BE2C (cell line): ENCODE data around the gene FAF1.
"Not testable (repeated sequence)": the region's sequence is repeated elsewhere in the genome, so short reads cannot be mapped to it uniquely, and the experiment has no call there.

Experiments
- DNase-seq: peaks from one replicate; pipeline ENCODE4 v3.0.0-alpha.2; 2020
- H3K27me3 ChIP-seq: fragments of 250-450 bp; sonication (Bioruptor Pico); 2 replicates; pipeline ENCODE4 v1.5.1; 2020; ENCODE audit warnings: mild to moderate bottlenecking
- H3K36me3 ChIP-seq: fragments of 250-450 bp; sonication (Bioruptor Pico); 2 replicates; pipeline ENCODE4 v1.5.1; 2020; ENCODE audit warnings: mild to moderate bottlenecking
- H3K4me1 ChIP-seq: fragments of 250-450 bp; sonication (Bioruptor Pico); 2 replicates; pipeline ENCODE4 v1.5.1; 2020
- H3K4me3 ChIP-seq: 2 replicates; pipeline ENCODE4 v1.5.1; 2011; ENCODE audit warnings: low read depth, low read length
- H3K9me3 ChIP-seq: fragments of 250-450 bp; sonication (Bioruptor Pico); 2 replicates; pipeline ENCODE4 v1.5.1; 2020
- TF ChIP-seq, protein P1 (sequence below): IDR thresholded peaks from 2 replicates; pipeline ENCODE4 v1.5.1; 2012; ENCODE audit warnings: mild to moderate bottlenecking, low read depth, low read length

FAF1 gene

DNA sequence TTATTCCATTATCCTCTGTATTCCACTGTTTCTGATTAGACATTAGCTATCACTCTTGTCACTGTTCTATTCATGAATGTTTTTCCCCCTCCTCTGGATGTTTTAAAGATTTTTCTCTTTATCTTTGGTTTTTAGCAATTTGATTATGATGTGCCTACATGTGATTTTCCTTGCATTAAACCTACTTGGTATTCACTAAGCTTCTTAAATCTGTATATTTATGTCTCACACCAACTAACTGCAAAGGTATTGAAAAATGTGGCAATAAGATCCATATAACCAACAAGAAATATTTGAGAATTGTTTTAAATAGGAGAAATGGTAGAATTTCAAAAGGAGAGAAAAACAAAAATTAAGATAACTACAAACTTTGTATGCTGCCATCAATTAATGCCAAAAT, 25.2 kb downstream of the FAF1 start:
- H3K9me3 ChIP-seq, result no peaks in the 10 kb centered on the region
- TF ChIP-seq, protein P1, sequence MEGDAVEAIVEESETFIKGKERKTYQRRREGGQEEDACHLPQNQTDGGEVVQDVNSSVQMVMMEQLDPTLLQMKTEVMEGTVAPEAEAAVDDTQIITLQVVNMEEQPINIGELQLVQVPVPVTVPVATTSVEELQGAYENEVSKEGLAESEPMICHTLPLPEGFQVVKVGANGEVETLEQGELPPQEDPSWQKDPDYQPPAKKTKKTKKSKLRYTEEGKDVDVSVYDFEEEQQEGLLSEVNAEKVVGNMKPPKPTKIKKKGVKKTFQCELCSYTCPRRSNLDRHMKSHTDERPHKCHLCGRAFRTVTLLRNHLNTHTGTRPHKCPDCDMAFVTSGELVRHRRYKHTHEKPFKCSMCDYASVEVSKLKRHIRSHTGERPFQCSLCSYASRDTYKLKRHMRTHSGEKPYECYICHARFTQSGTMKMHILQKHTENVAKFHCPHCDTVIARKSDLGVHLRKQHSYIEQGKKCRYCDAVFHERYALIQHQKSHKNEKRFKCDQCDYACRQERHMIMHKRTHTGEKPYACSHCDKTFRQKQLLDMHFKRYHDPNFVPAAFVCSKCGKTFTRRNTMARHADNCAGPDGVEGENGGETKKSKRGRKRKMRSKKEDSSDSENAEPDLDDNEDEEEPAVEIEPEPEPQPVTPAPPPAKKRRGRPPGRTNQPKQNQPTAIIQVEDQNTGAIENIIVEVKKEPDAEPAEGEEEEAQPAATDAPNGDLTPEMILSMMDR, result no peak
- H3K27me3 ChIP-seq, result no peaks in the 10 kb centered on the region
- no peak for DNase-seq
- no peaks in the 10 kb centered on the region for H3K4me1 ChIP-seq
- H3K36me3 ChIP-seq, result no peaks in the 10 kb centered on the region
- H3K4me3 ChIP-seq, result no peak overlapping the region

DNA sequence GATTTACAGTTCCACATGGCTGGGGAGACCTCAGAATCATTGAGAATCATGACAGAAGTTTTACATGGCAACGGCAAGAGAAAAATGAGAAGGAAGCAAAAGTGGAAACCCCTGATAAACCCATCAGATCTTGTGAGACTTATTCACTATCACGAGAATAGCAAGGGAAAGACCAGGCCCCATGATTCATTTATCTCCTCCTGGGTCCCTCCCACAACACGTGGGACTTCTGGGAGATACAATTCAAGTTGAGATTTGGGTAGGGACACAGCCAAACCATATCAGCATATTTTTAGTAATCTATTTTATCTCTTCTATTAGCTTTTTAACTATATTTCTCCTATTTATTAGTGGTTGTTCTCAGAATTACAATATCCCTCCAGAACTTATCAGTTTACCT, 26.3 kb downstream of the FAF1 start:
- not testable (repeated sequence) for H3K27me3 ChIP-seq, H3K9me3 ChIP-seq, DNase-seq, H3K4me1 ChIP-seq, H3K4me3 ChIP-seq, H3K36me3 ChIP-seq

DNA sequence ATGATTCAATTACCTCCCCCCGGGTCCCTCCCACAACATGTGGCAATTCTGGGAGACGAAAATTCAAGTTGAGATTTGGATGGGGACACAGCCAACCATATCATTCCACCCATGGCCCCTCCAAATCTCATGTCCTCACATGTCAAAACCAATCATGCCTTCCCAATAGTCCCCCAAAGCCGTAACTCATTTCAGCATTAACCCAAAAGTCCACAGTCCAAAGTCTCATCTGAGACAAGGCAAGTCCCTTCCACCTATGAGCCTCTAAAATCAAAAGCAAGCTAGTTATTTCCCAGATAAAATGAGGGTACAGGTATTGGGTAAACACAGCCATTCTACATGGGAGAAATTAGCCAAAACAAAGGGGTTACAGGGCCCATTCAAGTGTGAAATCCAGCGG, 28.0 kb downstream of the FAF1 start:
- not testable (repeated sequence) for H3K27me3 ChIP-seq, H3K36me3 ChIP-seq, H3K9me3 ChIP-seq, DNase-seq, H3K4me1 ChIP-seq, H3K4me3 ChIP-seq

DNA sequence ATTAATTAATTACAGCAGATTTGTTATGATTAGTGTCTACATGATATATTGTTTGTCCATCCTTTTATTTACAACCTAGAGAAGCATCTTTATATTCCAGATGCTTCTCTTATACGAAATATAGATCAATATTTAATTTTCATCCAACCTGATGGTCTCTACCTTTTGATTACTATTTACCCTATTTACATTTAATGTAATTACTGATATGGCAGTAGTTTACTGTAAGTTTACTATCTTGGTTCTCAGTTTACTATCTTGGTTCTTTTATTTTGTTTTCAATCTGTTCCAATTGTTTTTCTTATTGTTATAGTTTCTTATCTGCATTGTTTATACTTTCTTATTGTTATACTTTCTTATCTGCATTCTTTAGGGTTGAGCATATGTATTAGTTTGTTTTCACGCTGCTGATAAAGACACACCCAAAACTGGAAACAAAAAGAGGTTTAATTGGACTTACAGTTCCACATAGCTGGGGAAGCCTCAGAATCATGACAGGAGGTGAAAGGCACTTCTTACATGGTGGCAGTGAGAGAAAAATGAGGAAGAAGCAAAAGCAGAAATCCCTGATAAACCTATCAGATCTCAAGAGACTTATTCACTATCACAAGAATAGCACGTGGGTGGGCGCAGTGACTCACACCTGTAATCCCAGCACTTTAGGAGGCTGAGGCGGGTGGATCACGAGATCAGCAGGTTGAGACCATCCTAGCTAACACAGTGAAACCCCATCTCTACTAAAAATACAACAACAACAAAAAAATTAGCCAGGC, 28.9 kb downstream of the FAF1 start:
- TF ChIP-seq, protein P1, result no peak

DNA sequence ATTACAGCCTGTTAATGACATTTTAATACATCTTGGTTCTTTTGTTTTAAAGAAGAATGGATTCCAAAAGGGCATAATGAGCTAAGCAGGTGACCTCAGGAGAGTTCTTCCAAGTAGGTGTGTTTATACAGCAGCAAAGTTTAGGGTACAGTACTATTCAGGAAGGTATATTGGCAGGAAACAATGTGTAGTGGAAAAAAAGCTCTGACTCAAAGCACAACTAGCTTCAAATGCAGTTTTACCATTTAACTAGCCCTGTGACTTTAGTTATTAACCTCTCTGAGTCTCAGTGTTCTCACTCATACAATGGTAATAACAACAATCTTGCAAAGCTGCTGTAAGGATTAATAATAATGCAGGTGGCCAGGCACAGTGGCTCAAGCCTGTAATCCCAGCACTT, 29.9 kb downstream of the FAF1 start:
- TF ChIP-seq, protein P1, result no peak
- H3K36me3 ChIP-seq, result no peaks in the 10 kb centered on the region
- no peak for DNase-seq
- no peaks in the 10 kb centered on the region for H3K27me3 ChIP-seq
- H3K4me1 ChIP-seq, result no peaks in the 10 kb centered on the region
- no peaks in the 10 kb centered on the region for H3K9me3 ChIP-seq
- no peak overlapping the region for H3K4me3 ChIP-seq

More for the DNA sequence above, 28.9 kb downstream of the FAF1 start:
- Histone ChIP-seq H3K9me3 (no peaks in the 10 kb centered on the region), H3K4me1 (no peaks in the 10 kb centered on the region), H3K4me3 (no peak overlapping the region), H3K27me3 (no peaks in the 10 kb centered on the region), H3K36me3 (no peaks in the 10 kb centered on the region)
- no peak for DNase-seq

DNA sequence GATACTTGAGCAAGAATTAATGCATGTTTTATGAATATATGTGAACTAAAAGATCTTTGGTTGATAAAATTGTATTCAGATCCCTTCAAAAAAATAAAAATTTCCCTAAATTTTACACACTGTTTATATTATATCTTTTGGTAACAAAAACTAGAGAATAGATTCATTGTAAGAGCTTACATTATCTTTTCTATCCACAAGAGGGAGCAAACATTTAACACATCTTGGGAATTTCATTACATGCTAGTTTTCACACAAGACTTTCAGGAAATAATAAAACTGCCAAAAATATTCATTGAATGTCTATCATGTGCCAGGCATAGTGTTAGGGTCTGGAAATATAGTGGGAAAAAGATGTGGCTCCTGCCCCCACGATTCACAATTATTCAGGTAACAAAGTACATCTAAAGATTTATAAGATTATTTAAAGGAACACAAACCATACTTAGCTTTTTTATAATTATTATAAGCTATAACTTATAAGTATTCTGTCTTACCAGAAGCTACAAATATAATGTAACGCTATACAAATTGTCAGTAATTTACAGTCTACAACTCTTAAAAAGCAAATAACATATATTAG, 30.6 kb downstream of the FAF1 start:
- TF ChIP-seq, protein P1, result peak; percentile 34; the same call in 1 of the 2 replicates
- no peaks in the 10 kb centered on the region for H3K27me3 ChIP-seq
- no peaks in the 10 kb centered on the region for H3K36me3 ChIP-seq
- H3K4me1 ChIP-seq, result no peaks in the 10 kb centered on the region
- no peak overlapping the region for H3K4me3 ChIP-seq
- no peak for DNase-seq
- H3K9me3 ChIP-seq, result no peaks in the 10 kb centered on the region

DNA sequence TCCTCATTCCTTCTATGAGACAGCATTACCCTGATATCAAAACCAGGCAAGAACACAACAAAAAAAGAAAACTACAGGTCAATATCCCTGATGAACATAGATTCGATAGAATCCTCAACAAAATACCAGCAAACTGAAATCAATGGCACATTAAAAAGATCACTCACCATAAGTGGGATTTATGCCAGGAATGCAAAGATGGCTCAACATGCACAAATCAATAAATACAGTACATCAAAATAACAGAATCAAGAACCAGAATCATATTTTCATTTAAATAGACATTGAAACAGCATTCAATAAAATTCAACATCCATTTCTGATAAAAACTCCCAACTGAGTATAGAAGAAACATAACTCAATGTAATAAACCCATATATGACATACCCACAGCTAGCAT, 36.5 kb downstream of the FAF1 start:
- H3K4me1 ChIP-seq, result no peaks in the 10 kb centered on the region
- no peak for DNase-seq
- no peak overlapping the region for H3K4me3 ChIP-seq
- H3K27me3 ChIP-seq, result no peaks in the 10 kb centered on the region
- H3K36me3 ChIP-seq, result no peaks in the 10 kb centered on the region
- H3K9me3 ChIP-seq, result no peaks in the 10 kb centered on the region
- TF ChIP-seq, protein P1, result no peak
